ENCODE measurements around the gene SCYL2.
"Not testable (repeated sequence)": the region's sequence is repeated elsewhere in the genome, so short reads cannot be mapped to it uniquely, and the experiment has no call there.

SCYL2 gene, protein sequence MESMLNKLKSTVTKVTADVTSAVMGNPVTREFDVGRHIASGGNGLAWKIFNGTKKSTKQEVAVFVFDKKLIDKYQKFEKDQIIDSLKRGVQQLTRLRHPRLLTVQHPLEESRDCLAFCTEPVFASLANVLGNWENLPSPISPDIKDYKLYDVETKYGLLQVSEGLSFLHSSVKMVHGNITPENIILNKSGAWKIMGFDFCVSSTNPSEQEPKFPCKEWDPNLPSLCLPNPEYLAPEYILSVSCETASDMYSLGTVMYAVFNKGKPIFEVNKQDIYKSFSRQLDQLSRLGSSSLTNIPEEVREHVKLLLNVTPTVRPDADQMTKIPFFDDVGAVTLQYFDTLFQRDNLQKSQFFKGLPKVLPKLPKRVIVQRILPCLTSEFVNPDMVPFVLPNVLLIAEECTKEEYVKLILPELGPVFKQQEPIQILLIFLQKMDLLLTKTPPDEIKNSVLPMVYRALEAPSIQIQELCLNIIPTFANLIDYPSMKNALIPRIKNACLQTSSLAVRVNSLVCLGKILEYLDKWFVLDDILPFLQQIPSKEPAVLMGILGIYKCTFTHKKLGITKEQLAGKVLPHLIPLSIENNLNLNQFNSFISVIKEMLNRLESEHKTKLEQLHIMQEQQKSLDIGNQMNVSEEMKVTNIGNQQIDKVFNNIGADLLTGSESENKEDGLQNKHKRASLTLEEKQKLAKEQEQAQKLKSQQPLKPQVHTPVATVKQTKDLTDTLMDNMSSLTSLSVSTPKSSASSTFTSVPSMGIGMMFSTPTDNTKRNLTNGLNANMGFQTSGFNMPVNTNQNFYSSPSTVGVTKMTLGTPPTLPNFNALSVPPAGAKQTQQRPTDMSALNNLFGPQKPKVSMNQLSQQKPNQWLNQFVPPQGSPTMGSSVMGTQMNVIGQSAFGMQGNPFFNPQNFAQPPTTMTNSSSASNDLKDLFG

DNA sequence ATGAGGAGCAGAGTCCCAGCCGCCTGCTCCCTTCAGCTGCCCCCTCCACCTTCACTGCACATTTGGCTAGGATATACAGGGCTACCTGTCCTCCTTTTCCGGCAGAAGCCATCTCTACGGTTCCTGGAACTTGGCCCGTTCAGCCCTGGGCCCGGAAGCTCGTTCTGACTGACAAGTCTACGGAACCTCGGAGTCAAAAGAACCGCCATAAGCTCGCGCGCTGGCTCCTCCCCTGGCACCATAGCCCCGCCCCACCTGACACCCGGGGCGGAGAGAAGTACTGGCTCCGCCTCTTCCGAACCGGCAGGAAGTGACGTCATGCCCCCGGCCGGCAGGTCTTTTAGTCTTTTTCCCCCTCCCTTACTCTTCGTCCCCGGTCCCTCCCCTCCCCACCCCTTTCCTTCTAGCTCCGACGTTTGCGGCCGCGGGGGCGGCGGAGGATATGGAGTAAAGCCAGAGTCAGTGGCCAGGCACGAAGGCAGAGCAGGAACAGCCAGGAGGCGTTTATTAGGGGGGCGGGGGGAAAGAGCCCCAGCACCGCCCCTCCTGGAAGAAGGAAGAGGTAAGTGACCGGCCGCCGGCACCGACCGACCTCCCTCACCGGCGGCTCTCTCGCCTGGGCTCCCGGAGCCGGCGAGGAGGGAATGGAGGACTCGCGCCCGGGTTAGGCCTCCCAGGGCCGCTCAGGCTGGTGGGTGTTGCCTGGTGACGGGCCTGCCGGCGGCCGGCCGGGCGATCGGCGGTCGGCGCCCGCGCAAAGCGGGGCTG lies at the start of gene SCYL2, which contains the start of gene DEPDC4:
TSS of gene SCYL2 (plus strand) at position 343 of the 768 bp plus-strand sequence. CDS start 15,794 bp downstream, outside the sequence.
TSS of gene DEPDC4 (minus strand) at position 245 of the 768 bp plus-strand sequence. CDS start at position 242, 3 bp downstream.
- peak; percentile 87 for DNase-seq

DNA sequence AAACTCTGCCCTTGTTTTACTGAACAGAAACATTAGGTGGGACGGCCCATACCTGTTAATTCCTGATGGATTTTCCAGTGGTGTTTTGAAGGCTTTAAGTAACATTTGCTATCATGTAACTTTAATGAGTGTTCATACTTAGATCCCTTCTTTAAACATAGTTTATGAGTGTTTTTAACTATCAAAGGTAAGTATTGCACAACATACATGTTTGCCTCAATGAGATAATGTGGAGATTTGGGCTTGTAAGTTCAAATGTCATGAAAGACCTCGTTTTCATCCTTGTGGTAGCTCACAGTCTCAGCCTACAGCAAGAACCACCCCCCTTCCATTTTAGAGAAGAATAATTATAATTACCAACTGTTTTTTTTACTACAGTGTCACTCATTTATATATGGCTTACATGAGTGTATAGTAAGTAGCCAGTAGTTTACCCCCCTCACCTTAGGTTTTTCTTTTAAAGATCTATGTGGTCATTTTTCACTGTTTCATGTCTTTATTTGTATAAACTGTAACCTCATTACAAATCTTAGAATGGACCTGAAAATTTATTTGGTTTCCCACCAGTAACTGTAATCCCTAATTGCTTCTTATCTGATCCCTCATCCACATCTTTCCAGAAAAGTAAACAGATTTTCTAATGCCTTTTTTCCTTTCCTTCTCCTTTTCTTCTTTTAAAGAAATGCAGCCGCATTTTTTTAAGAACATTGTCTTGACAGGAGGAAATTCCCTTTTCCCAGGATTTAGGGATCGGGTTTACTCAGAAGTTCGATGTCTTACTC lies 47.5 kb upstream of the SCYL2 start:
- DNase-seq: no peak

DNA sequence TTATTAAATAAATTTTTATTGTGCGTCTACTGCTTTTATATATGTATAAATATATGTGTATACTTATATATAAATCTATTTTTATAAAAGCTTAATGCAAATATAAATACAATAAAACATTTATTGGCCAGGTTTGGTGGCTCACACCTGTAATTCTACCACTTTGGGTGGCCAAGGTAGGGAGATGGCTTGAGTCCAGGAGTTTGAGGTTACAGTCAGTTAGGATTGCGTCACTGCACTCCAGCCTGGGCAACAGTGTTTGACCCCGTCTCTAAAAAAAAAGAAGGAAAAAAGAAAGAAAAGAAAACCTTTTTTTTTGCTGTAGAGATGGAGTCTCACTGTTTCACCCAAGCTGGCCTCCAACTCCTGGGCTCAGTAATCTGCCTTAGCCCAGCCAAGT lies 45.5 kb upstream of the SCYL2 start:
- DNase-seq: no peak

DNA sequence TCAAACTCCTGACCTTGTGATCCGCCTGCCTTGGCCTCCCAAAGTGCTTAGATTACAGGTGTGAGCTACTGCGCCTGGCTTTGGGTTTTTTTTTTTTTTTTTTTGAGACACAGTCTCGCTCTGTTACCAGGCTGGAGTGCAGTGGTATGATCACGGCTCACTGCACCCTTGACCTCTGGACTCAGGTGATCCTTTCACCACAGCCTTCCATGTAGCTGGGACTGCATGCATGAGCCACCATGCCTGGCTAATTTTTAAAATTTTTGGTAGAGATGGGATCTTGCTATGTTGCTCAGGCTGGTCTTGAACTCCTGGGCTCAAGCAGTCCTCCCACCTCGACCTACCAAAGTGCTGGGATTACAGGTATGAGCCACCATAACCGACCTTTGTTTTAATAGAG lies 44.8 kb upstream of the SCYL2 start:
- DNase-seq: not testable (repeated sequence)

DNA sequence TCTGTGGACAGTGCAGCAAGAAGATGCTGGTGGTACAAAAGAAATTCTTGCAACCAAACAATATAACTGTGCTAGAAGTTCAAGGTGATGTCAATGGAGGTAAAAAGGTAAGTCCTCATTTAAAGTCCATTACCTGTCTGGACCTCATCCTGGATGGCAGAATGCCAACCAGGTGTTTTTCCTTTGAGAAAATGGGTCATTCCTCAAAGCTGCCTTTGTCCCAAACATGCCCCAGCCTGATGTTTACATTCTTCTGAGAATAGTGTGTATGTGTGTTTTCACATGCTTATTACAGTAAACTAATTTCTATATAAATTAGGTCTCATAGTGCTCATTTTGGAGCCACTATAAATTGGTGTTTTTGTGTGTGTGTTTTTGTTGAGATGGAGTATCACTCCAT lies 41.5 kb upstream of the SCYL2 start:
- DNase-seq: no peak

DNA sequence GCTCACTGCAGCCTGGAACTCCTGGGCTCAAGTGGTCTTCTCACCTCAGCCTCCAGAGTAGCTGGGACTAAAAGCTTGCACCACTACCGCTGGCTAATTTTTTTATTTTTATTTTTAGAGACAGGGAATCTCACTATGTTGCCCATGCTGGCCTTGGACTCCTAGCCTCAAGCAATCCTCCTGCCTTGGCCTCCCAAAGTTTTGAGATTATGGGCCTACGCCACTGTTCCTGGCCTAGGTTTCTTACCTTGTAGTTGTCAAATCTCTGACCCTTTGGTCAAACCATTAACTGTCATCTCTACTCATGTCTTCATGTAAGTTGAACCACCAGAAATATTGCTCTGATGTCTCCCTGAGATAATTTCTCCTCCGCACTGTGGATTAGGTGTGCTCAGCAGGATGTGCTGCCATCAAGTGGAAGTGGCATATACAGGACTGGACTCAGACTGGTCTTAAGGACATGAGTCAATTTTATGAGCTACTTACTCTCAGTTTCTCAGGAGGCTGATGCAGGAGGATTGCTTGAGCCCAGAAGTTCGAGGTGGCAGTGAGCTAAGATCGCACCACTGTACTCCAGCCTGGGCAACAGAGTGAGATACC lies 37.8 kb upstream of the SCYL2 start:
- DNase-seq: no peak

DNA sequence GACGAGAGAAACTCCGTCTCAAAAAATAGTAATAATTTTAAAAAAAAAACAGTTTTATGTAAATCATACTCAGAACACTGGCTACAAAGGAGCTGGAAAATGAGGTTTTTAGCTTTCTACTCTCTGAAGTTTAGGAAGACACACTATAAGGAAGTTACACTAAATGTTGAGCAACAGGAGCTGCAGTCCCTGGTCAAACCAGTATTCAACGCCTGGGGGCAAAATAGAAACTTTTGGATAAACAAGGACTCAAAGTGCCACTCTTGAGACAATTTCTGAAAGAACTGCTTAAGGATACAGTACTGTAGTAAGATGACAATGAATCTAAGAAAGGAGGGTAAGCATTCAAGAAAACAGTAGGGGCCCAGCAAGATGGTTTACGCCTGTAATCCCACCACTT lies 37.1 kb upstream of the SCYL2 start:
- DNase-seq: no peak

DNA sequence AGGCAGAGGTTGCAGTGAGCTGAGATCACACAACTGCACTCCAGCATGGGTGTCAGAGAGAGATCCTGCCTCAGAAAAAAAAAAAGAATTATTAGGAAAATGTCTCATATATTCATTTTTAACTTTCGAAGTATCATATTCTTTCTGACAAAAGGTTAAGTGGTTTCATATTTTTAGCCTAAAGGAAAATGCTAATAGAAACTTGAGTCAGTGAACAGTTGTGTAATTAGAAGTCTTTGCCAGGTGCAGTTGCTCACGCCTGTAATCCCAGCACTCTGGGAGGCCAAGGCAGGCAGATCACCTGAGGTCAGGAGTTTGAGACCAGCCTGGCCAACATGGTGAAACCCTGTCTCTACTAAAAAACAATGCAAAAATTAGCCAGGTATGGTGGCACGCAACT lies 35.1 kb upstream of the SCYL2 start:
- not testable (repeated sequence) for DNase-seq

DNA sequence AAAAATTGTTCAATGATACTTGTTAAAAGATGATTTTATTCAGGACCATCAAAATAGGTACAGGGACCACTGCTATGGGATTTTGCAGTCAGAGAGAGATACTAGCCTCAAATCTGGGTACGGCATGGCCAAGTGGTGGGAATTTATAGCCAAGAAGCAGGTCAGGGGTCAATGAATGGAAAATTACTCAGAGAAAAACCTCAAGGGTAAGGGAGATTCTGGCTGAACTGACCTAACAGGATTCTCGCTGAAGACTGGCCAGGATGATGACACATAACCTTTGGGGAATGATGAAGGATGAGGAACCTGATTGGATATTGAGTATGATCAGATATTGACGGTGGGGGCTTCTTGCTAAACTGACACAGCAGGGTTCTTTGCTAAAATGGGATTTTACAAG lies 32.8 kb upstream of the SCYL2 start:
- no peak for DNase-seq

DNA sequence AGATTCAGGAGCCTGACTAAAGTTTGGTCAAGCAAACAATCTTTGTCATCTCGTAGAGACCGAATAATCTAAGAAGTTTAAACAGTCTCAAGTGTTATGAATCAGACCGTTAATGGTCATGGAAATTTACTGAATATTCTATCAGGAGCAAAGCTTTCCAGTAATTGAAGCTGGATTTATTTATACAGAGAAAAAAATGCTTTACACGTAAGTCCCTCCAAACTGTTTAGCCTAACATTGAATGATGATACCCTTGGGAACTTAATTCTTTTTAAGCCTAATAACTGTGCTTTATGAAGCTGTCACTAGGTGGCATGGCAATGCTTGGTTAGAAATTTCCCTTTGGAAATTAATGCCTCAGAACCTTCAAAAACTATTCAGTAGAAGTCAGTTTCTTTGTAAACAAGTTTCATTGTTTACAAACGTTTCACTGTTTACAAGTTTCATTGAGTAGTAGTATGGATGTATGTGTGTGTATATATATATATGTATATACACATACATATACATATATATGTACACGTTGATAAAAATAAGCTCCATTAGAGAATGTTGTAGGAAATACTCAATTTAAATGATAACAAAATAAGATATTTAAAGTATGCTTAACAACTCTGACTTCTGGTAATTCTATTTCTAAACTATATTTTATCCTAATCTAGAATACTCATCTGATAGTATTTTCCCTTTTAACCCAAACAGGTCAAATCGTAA lies 32.2 kb upstream of the SCYL2 start:
- DNase-seq: peak; percentile 28

DNA sequence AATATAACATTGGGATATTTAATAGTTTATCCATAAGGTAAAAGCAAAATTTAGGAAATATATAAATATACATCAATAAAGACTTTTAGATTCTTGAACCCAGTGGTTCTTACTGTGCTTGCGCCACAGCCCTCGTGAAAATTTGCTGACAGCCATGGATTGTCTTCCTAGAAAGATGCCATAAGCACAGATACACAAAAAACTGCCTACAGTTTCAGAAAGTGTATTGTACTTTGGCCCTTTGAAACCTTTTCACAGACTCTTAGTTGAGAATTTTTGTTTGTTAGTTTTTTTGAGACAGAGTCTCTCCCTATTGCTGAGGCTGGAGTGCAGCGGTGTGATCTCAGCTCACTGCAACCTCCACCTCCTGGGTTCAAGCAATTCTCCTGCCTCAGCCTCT lies 28.2 kb upstream of the SCYL2 start:
- DNase-seq: no peak

DNA sequence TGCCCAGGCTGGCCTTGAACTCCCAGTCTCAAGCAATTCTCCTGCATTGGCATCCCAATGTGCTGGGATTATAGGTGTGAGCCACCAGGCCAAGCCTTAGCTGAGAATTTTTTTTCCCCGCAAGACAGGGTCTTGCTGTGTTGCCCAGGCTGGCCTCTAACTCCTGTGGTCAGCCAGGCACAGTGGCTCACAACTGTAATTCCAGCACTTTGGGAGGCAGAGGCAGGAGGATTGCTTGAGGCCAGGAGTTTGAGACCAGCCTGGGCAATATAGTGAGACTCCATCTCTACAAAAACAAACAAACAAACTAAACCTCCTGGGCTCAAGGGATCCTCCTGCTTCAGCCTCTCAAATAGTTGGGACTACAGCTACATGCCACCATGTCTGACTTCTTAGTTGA lies 27.4 kb upstream of the SCYL2 start:
- no peak for DNase-seq

DNA sequence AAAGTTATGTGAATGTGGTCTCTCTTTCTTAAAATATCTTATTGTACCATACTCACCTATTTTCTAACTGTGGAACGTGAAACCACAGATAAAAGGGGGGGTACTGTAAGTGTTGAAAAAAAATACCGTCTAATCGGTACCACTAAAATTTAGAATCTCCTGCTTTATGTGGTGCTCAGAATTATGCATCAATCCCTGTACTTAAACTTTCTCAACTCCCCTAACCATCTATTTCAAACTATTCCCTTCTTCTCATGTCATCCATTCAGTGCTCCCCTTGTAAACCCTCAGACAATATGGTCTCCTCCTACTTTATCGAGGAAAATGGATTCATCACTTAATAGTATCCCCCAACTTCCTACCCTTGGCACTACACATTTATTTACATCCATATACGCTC lies 23.8 kb upstream of the SCYL2 start:
- no peak for DNase-seq

DNA sequence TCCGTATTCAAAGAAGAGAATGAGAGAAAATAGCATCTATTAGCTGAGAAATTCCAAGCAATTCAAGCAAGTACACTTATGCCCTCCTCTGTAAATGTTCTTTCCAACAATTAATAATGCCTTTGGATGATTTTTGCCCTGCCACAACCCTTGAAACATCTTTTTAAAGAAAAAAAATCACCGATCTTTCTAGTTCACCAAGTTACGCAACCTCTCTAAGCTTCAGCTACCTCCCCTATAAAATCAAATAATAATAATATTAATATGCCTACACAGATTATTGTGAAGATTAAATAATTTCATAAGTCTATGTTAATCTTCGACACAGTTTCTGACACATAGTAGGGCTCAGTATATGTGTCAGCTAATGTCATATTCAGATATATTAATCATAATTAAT lies 19.2 kb upstream of the SCYL2 start:
- no peak for DNase-seq

DNA sequence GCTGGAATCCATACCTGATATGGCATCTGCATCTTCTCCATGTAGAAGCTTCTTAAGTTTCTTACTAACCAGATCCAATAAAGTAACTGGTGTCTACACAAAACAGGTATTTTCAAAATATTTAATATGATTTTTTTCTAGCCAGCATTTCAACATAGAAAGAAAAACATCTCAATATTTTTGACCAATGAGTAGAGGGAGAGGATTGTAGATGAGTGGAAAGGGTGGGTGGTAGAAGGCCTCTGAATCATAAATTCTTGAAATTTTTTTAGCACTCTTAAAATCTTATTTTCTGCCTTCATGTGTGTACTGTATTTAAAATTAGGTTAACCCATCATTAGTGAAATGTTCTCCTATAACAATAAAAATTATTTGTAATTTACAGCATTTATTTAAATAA lies 18.1 kb upstream of the SCYL2 start:
- no peak for DNase-seq

DNA sequence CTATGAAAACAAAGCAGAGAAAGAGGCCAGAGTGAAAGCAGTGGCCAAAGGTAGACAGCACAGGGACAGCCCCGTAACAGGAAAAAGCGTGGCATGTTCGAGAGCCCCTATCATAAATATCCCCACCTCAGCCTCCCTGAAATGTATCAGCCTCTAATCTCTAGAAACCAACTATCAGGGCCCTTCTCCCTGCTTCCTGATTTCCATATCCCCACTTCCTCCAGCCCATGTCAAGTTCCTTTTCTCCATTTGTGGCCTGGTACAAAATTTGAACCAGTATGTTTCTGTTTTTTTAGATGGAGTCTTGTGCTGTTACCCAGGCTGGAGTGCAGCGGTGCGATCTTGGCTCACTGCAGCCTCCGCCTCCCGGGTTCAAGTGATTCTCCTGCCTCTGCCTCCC lies 17.0 kb upstream of the SCYL2 start:
- DNase-seq: no peak

DNA sequence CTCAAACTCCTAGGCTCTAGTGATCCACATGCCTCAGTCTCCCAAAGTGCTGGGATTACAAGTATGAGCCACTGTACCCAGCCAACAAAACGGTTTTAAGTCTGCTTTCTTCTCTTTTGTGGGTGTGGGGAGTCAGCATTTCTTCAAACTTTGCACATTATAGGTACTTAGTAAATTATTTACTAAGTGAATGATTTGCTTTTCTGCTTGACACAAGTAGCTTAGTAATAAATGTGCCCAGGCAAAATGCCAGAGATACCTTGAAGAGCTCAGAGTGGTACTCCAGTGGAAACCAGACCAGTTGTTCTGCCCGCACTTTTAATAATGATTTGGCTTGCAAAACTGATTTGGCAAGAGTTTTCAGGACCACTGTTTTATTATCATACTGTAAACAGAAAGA lies 15.1 kb upstream of the SCYL2 start:
- no peak for DNase-seq

DNA sequence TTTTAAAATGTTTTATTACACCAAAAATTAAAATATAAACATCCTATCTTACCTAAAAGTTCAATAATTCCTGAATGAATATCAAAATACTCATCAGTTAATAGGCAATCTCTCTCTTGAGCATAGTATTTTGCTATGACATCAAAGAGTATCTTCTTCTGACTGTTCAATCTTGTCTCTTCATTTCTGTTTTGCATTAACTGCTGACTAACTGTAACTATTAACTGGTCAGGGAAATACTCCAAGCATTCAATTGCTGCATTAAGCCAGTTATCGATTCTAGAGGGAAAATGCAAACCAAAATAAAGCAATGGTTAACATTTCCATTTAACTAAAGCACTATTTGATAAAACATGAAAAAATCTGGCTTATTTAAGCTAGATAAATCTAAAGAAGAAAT lies 13.5 kb upstream of the SCYL2 start:
- DNase-seq: no peak

DNA sequence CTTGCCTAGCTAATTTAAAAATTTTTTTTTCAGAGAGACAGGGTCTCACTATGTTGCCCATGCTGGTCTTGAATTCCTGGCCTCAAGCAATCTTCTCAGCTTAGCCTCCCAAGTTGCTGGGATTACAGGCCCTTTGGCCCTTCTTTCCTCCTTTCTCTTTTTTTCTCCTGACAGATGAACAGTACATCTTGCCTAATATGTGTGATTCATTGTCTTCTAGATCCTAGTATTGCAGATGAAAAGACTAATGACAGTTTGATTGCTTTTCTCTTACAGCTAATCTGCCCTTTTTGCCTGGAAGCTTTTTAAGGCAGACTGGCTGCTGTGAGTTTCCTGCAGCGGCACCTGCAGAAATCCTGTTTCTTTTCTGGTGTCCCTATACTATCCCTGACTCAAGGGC lies 12.1 kb upstream of the SCYL2 start:
- no peak for DNase-seq

DNA sequence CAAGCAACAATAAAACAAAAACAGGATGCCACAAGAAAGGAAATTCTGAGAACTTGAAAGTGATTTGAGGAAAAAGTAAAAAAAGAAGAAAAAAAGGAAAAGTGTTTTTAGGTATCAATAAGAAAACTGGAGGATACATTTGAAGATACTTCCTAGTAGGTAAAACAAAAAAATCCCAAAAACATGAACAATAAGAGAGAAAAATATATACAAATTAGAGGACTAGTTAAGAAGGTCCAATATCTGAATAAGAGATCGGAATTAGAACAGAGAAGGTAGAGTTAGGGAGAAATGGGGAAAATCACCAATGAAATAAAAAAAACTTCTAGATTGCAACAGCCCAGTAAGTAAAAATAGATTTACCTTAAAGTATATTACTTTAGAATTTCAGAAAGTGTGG lies 8.8 kb upstream of the SCYL2 start:
- DNase-seq: no peak

DNA sequence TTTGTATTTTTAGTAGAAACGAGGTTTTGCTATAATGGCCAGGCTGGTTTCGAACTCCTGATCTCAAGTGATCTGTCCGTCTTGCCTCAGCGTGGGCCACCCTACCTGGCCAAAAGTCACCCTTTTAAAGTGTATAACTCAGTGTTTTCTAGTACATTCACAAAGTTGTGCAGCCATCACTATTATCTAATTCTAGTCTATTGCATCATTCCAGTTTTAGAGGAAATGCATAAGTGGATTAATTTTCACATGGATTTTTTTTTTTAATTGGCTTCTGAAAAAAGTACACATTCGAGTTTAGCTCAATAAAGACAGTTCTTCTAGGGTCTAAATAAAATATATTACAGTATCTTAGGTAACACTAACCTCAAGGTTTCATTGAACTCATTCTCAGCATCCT lies 3.8 kb upstream of the SCYL2 start:
- no peak for DNase-seq

Data from NCI-H748 treated with DMSO at 0.1 percent for 48 hours (cell line).